HG02884 (cell line): ENCODE measurements around the gene BBS1.

Experiments used
- ATAC-seq: cut with Tn5 transposase; IDR thresholded peaks from one replicate; pipeline ENCODE4 v1.9.1; 2021; ENCODE audit warnings: mild to moderate bottlenecking, moderate library complexity; ENCODE audit not compliant: unreplicated experiment

Gene BBS1

GRCh38 chr11:66548774-66549630, 38.6 kb downstream of the BBS1 start:
- ATAC-seq: no peak

DNA sequence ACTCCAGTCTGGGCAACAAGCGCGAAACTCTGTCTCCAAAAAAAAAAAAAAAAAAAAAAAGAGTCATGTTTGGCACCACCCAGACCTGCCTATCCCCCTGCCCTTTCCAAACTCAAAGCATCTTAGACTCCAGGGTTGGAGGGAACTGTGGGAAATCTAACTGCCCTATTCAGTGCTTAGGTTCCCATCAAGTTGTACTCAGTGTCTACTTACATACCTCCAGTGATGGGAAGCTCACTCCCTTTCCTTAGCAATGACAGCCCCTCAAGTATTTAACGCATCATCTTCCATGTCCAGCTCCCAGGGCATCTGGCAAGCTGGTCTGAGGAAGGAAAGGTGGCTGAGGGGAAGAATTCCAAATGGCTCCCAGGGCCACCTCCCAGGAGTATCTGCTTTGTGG, 39.3 kb downstream of the BBS1 start:
- no peak for ATAC-seq

GRCh38 chr11:66550887-66551286, 40.5 kb downstream of the BBS1 start:
- ATAC-seq: no peak

- no peak for ATAC-seq
Observed at GRCh38 chr11:66554602-66555001, 44.2 kb downstream of the BBS1 start.

DNA sequence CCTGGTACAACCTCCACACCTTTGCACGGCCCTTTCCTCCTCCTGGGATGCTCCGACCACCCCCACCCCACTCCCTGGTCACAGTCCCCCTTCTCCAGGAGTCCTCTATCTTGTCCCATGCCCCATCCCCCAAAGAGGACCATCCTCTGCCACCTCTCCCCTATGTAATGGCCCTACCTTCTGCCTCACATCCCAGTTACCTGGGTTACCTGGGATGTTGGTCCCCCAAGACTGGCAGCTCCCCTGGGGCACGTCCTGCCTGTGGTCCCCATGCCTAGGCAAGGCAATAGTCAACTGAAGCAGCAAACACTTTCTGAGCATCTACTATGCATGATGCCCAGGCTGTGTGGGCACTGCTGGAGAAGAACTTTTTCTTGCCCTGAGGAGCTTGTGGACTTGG, 45.0 kb downstream of the BBS1 start:
- no peak for ATAC-seq

DNA sequence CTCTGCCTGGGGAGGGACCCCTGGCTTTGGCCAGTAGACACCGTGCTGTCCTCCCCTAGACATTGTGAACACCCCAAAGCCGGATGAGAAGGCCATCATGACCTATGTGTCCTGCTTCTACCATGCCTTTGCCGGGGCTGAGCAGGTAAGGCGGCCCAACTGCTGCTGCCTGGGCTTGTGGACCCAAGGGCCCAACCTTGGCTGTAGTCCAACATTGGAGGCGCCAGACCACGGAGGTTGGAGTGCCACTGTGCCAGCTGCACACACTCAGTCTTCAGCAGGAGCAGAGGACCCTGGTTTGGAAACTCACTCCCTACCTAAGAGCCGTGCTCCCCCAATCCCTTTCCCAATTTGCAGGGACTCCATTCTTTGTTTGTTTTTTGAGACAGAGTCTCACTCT, 45.7 kb downstream of the BBS1 start:
- no peak for ATAC-seq

GRCh38 chr11:66557733-66558326, 47.4 kb downstream of the BBS1 start:
- ATAC-seq: no peak

GRCh38 chr11:66559142-66559865, 48.9 kb downstream of the BBS1 start:
- no peak for ATAC-seq

DNA sequence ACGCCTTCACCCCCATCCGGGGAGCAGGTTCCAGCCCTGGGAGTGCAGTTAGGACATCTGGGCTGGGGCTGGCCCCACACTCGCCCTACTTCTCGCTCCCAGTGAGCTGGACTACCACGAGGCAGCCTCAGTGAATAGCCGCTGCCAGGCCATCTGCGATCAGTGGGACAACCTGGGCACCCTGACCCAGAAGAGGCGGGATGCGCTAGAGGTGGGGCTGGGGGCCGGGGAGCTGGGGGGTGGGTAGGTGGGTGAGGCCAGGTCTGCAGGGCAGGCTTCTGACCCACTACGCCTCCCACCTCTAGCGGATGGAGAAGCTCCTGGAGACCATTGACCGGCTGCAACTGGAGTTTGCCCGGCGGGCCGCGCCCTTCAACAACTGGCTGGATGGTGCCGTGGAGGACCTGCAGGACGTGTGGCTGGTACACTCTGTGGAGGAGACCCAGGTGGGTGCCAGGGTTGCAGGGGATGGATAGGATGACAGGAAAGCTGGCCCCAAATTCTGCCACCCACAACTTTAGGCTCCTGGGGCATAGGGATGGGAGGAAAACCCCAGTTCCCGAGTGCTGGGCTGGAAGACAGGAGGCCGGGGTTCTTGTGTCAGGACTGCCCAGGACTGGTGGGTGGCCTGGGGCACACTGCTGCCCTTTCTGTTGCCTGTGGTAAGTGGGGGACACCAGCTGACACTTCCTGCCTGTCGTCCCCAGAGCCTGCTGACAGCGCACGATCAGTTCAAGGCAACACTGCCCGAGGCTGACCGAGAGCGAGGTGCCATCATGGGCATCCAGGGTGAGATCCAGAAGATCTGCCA, 49.6 kb downstream of the BBS1 start:
- ATAC-seq: no peak

DNA sequence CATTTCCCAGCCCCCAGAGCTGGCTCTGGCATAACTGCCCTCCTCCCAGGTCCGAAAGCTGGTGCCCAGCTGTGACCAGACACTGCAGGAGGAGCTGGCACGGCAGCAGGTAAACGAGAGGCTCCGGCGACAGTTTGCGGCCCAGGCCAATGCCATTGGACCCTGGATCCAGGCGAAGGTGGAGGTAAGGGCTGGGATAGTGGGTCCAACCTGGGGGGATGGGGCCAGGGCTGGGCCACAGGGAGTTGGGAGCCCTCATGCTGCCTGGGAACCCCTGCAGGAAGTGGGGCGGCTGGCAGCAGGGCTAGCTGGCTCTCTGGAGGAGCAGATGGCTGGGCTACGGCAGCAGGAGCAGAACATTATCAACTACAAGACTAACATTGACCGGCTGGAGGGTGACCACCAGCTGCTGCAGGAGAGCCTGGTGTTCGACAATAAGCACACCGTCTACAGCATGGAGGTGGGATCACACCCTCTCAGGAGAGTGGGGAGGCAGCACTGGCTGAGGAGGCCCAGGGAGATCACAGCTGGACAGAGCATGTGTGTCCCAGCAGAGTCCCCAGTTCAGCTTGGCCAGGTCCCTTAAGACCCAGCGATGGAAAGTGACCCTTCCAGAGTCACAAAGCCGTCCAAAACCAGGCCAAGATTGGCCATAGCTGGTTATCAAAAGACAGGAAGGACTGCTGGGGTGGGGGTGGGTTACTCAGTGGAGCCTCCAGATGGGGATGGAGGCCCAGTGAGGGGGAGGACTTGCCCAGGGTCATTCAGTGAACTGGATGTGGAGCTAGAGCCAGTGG, 50.9 kb downstream of the BBS1 start:
- no peak for ATAC-seq

- no peak for ATAC-seq
Observed at GRCh38 chr11:66561975-66562248, 51.5 kb downstream of the BBS1 start.

GRCh38 chr11:66562275-66562674, 51.8 kb downstream of the BBS1 start:
- ATAC-seq: no peak

DNA sequence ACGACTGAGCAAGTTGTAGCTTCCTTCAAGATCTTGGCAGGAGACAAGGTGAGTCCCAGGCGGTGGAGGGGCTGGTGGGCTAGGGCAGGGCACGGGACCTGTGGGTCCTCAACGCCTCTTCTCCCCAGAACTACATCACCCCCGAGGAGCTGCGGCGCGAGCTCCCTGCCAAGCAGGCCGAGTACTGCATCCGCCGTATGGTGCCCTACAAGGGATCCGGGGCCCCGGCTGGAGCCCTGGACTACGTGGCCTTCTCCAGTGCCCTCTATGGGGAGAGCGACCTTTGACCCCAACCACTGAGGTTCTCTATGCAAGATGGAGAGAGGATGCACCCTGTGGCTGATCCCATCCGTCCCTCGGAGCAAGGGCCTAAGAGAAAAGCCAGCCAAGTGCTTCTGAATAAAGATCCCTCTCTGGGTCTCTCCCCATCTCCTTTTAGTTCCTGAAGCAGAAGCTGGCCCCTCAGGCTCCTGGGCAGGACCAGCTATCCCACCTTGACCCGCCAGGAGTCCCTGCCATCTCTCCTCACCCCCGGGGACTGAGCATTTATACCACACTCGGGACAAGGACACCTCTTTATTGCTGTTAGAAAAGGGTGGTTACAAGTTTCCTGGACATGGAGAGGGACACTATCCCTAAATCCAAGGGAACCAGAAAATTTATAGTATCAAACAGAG, 52.6 kb downstream of the BBS1 start:
- ATAC-seq: no peak

DNA sequence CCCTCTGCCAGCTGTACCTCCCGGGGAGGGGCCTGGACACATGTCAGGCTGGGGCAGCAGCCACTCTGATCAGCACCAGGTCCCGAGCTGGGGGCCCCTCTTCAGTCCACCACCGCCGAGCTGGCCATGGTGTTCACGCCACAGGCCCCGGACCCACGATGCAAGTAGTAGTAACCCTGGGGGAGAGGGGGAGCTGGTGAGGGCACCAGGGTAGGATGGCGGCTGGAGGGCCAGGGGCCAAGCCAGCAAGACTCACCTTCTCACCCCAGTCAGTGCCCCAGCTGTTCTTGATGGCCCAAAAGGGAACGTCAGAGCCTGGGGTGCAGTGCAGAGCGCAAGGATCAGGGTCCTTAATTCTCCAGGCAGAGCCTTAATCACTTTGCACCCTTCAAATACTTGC, 53.4 kb downstream of the BBS1 start:
- ATAC-seq: no peak

- ATAC-seq: no peak
Observed at GRCh38 chr11:66564538-66564937, 54.1 kb downstream of the BBS1 start.

DNA sequence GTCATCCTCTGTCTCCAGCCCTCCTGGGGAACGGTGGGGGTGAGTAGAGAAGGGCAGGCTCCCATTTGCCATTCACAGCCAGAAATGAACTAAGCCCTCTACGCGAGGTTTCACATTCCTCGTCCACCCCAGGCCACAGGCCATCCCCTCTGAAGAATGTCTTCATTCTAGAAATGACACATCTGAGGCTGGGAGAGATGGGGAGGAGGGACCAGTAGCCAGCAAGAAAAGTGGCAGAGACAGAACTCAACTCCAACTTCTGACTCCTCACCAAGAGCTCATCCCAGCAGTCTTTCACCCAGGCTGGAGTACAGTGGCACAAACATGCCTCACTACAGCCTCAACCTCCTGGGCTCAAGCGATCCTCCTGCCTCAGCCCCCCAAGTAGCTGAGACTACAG, 54.5 kb downstream of the BBS1 start:
- no peak for ATAC-seq

- no peak for ATAC-seq
Observed at GRCh38 chr11:66566221-66566620, 55.8 kb downstream of the BBS1 start.

GRCh38 chr11:66567787-66568123, 57.3 kb downstream of the BBS1 start:
- no peak for ATAC-seq

- ATAC-seq: no peak
Observed at GRCh38 chr11:66568124-66568916, 57.9 kb downstream of the BBS1 start, which contains the start of gene CTSF. TSS of gene CTSF (minus strand) at chr11:66568606. CDS start at chr11:66568486, 120 bp downstream.
